Hepatocyte (in vitro differentiated cells): Measurements from ENCODE around the gene NEK1.

ENCODE experiments used
- EZH2 ChIP-seq: fragments of 200-600 bp; sonication (generic); IDR thresholded peaks from 2 replicates; pipeline ENCODE4 v1.6.1; 2016; ENCODE audit warnings: antibody characterized with exemption, mild to moderate bottlenecking, borderline replicate concordance
- EZH2phosphoT487 ChIP-seq: fragments of 200-600 bp; sonication (generic); IDR thresholded peaks from one replicate; pipeline ENCODE4 v1.6.1; 2018; ENCODE audit warnings: antibody characterized with exemption, mild to moderate bottlenecking, low read depth, moderate library complexity; ENCODE audit not compliant: unreplicated experiment, severe bottlenecking
- TF ChIP-seq, protein P1 (sequence below): fragments of 200-600 bp; sonication (generic); IDR thresholded peaks from 2 replicates; pipeline ENCODE4 v1.5.1; 2016; ENCODE audit warnings: antibody characterized with exemption, mild to moderate bottlenecking; ENCODE audit not compliant: poor library complexity

DNA sequence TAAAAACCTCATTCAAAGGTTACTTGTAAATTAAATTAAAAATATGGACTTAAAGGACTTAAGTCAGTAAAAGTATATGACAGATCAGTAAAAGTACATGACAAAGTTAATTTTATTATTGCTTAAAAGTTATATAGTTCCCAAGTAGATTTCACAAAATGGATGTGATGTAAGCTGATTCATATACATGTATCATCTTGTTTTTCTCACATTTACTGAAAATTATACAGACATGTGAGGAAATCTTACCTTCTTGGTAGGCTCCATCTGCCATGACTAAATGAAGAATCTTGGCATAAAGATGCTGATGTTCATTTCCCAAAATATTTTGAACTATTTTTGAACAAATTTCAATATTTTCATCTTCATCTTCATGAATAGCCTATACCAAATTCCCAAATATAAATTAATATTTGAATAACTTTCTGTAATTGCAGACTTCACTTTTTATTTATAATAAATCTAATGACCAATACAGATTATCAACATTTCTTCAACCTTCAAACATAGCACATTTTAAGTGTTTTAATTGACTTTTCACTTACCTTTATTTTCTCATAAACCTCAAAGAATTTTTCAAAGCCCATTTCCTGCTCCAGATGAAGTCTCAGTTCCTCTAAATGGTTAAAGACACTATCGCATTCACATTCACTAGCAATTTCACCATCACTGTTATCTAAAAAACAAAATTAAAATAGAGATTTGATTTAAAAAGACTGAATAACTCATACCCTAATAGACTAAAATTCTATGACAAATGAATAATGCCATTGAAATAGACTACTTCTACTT, 212.2 kb downstream of the NEK1 start:
- TF ChIP-seq, protein P1, sequence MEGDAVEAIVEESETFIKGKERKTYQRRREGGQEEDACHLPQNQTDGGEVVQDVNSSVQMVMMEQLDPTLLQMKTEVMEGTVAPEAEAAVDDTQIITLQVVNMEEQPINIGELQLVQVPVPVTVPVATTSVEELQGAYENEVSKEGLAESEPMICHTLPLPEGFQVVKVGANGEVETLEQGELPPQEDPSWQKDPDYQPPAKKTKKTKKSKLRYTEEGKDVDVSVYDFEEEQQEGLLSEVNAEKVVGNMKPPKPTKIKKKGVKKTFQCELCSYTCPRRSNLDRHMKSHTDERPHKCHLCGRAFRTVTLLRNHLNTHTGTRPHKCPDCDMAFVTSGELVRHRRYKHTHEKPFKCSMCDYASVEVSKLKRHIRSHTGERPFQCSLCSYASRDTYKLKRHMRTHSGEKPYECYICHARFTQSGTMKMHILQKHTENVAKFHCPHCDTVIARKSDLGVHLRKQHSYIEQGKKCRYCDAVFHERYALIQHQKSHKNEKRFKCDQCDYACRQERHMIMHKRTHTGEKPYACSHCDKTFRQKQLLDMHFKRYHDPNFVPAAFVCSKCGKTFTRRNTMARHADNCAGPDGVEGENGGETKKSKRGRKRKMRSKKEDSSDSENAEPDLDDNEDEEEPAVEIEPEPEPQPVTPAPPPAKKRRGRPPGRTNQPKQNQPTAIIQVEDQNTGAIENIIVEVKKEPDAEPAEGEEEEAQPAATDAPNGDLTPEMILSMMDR, result no peak
- TF ChIP-seq EZH2phosphoT487 (no peak), EZH2 (no peak)
